ENCODE data around the gene TMEM163.

- TF ChIP-seq EP300 (IDR thresholded peaks at IDR 0.05; ENCODE audit: borderline replicate concordance) (no peak), CEBPB (IDR thresholded peaks at IDR 0.05) (no peak), NFIC (IDR thresholded peaks at IDR 0.05) (no peak), CREB1 (IDR thresholded peaks at IDR 0.05; ENCODE audit: low read depth) (no peak), FOXM1 (IDR thresholded peaks at IDR 0.05; ENCODE audit: borderline replicate concordance, low read depth) (no peak), USF1 (IDR thresholded peaks at IDR 0.05) (no peak), YY1 (IDR thresholded peaks at IDR 0.05; ENCODE audit: low read depth) (no peak), ZBTB7A (IDR thresholded peaks at IDR 0.05; ENCODE audit: low read depth) (no peak), EGR1 (IDR thresholded peaks at IDR 0.05) (no peak)
These were observed at the start of gene TMEM163 for GRCh38 chr2:134718817-134719814.
